GM21381 (cell line): ENCODE results near the gene DICER1.

Source experiments
- ATAC-seq: cut with Tn5 transposase; IDR thresholded peaks from one replicate; pipeline ENCODE4 v1.9.1; 2021; ENCODE audit warnings: mild to moderate bottlenecking, moderate library complexity; ENCODE audit not compliant: unreplicated experiment

DICER1 gene

DNA sequence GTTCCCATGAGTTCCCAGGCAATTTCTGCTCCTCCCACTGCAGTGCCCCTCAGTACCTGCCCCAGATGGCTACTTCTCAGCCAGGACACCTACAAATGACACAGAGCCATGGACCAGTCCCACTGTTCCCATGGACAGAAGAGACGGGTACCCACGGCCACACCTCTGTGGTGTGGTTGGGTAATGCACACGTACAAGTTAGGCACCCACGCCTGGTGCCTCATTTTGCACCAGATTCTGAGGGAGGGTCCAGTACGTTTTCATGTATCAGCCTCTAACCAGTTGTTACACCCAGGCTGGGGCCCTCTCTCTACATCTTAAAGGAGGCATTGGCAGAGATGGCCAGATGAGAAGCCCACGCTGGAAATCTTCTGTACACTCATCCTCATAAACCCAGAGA, 114.0 kb downstream of the DICER1 start:
- ATAC-seq = no peak

DNA sequence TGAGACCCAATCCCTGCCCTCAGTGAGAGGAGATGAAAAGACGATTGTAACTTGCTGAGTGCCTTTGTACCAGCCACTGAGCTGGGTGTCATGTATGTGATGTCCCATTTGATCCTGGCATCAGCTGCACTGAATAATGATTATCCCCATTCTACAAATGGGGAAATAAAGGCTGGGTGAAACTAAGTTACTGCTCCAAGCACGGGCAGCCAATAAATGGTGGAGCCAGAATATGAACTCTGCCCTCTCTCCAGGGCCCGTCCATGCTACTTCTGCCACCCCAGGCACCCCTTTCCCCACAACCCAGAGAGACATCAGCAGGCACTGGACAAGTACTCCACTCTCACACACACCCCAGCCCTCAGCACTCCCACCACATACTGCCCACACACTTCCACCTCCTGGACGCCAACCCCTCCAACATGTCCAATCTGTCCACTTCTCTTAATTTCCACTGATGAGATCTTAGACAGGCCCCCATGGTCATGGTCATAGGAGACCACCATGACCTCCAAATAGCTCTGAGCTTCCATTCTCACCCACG, 115.8 kb downstream of the DICER1 start:
- no peak for ATAC-seq

DNA sequence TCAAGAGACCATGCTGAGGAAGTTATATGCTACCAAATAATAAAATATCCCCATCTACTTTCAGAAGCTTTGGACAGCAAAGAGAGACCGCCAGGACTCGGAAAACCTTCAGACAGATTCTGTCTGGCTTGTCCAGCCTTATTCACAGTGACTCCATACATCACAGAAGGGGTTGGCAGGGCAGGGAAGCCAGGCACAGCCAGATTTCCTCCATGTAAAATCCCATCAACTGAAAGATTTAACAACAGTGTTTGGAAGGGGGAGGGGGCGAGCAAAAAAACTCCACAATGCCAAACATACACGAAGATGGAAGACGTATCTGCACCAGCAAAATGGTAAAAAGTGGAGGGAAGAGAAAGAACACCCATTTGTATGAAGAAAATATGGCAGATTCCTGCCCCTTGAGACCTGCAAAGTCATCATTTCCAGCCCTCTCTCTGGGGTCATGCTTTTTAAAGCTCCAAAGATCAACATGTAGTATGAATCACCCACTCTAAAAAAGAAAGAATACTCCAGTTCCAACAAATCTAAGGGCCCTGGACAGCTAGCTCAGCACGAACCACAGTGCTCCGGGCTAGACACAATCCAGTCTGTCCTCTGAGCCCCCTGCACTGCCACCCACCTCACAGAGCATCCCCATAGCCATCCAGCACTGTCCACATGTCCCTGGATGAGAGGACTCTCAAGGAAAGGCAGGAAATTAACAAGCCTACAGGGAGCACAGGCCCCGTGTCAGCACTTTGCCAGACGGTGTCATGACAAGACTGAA, 116.4 kb downstream of the DICER1 start:
- ATAC-seq = no peak

DNA sequence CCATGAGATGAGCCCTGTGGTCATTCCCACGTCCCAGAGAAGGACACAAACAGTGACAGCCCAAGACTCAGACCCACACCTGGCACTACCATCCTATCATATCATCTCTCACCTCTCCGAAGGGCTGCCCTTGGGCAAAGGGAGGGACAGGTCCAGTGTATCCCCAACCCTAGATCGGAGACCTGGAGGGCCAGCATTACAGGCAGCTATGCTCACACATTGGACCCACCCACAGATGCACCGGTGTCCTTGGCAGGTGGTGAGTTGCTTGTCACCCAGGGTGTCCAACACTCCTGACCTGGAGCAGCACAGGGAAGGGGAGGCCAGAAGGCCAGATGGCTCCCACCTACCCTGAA, 117.4 kb downstream of the DICER1 start:
- no peak for ATAC-seq

DNA sequence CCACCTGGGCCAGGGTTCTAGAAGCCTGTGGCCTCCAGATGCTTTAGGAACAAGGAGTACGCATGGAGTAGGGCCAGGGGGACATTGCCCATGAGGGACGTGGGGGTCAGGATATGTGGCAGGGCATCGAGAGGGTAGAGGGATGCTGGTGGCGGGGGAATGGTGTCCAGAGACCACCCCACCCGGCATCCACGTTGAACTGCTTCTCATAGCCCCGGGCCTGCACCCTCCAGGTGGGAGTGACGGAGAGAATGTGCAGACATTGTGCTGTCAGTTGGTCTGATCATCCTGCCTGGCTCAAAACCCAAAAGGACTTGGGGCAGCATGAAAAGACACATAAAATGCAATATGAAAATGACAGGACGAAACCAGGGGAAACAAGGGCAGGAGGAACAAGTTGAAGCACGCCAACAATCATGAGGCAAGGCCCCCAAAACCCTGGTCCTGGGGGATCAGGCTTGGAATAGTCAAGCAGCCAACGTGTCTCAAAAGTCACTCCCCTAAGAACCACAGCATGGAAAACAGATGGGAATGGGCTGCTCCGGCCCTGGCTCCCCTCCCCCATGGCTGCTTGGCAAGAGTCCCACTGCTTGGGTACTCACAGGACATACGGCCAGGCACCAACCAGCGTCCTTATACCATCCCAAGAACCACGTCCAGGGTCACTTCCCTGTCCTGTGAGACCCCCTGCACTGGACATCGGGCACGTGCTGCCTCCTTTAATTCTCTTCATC, 117.9 kb downstream of the DICER1 start:
- ATAC-seq = no peak

DNA sequence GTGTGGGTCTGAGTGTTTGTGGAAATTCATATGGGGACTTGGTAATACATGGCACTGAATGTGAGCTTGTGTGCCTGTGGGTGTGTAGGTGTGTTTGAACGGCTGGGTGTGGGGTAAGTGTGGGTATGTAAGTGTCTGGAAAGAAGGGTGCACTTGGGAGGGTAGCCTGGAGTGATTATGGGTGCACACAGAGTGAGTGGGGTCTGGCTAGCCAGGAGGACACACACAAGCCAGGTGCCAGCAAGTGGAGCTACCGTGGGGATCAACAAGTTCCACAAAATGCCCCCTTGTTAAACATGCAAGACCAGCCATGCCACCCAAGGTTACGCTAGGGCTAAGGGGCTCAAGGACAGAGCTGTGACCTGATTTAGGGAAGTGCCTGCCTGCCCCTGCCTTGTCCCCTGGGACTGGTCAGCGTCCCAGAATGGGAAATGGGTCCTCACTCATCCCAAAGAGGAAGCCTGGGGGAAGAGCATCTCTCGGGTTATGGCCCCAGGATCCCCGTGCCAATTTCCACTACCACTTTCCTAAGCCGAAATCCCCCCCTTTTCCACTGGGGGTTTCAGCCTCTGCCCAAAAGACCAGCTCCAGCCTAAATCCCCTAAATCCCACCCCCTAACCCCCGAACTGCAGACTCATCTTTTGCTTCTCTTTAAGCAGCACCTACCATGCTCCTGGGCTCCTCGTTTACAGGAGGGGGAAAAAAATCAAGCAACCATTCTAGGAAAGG, 118.6 kb downstream of the DICER1 start:
- no peak for ATAC-seq

DNA sequence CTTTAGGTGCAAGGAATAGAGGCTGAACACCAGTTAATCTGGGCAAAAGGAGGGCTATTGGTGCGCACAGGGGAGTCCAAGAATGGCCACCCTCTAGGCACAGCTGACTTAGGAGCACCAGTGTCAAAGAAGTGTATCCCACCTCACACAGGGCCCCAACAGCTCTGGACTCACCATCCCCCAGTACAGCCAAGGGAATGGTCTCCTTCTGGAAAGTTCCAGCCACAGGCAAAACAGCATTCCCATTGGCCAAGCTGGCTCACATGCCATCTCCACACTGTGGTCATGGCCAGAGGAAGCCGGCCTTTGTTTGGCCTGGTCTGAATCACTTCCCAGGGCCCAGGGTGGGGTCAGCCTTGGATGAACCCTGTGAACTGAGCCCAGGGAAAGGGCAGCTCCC, 120.1 kb downstream of the DICER1 start:
- no peak for ATAC-seq
